Superior temporal gyrus (tissue), 1 donor: ENCODE data around the gene SPAG5.
"Not testable (repeated sequence)": the region's sequence is repeated elsewhere in the genome, so short reads cannot be mapped to it uniquely, and the experiment has no call there.

ENCODE experiments used
- DNase-seq: peaks from one replicate; pipeline ENCODE4 v3.0.0-alpha.2; 2016; ENCODE audit errors: extremely low spot score

The SPAG5 gene

GRCh38 chr17:28612936-28613872, 14.4 kb upstream of the SPAG5 start:
- peak; percentile 72 for DNase-seq

- no peak for DNase-seq
Observed at GRCh38 chr17:28612531-28612930, 13.7 kb upstream of the SPAG5 start.

GRCh38 chr17:28610376-28610775, 11.6 kb upstream of the SPAG5 start:
- no peak for DNase-seq

GRCh38 chr17:28604031-28604430, 5.2 kb upstream of the SPAG5 start:
- DNase-seq: not testable (repeated sequence)

GRCh38 chr17:28599311-28600184, 723 bp upstream of the SPAG5 start:
- peak; percentile 71 for DNase-seq

- no peak for DNase-seq
Observed at GRCh38 chr17:28598389-28598788, 436 bp downstream of the SPAG5 start.

- DNase-seq: no peak
Observed at GRCh38 chr17:28597606-28598383, 1.0 kb downstream of the SPAG5 start.

- no peak for DNase-seq
Observed at GRCh38 chr17:28592260-28592659, 6.6 kb downstream of the SPAG5 start.

GRCh38 chr17:28585851-28586250, 13.0 kb downstream of the SPAG5 start:
- no peak for DNase-seq

GRCh38 chr17:28584434-28584833, 14.4 kb downstream of the SPAG5 start:
- no peak for DNase-seq

- DNase-seq: no peak
Observed at GRCh38 chr17:28582513-28582912, 16.3 kb downstream of the SPAG5 start.

- no peak for DNase-seq
Observed at GRCh38 chr17:28580959-28581358, 17.9 kb downstream of the SPAG5 start.

GRCh38 chr17:28579526-28579925, 19.3 kb downstream of the SPAG5 start:
- no peak for DNase-seq

GRCh38 chr17:28578246-28579195, 20.3 kb downstream of the SPAG5 start:
- DNase-seq: no peak

- DNase-seq: no peak
Observed at GRCh38 chr17:28577466-28577824, 21.4 kb downstream of the SPAG5 start.

- peak; percentile 96 for DNase-seq
Observed at GRCh38 chr17:28576758-28577465, 21.9 kb downstream of the SPAG5 start, which contains the start of gene ALDOC. Gene ALDOC (minus strand): TSS chr17:28576895. CDS start chr17:28575532, 1,363 bp downstream.

GRCh38 chr17:28576016-28576415, 22.8 kb downstream of the SPAG5 start:
- not testable (repeated sequence) for DNase-seq

- DNase-seq: peak; percentile 39
Observed at GRCh38 chr17:28575126-28575795, 23.6 kb downstream of the SPAG5 start.

- no peak for DNase-seq
Observed at GRCh38 chr17:28574526-28574925, 24.3 kb downstream of the SPAG5 start.
